ENCODE measurements around the gene LCE1F. TPM values are rescaled to one million over a fixed set of nuclear protein-coding genes. Genes with fewer than 3 reads are reported as not detected.

The LCE1F gene
- not detected for total RNA-seq
- total RNA-seq (2013), result not detected

GRCh38 chr1:152774875-152775274, at the start of gene LCE1F:
LCE1F (plus strand) TSS chr1:152775140; CDS start chr1:152776372, 1,232 bp downstream.
- peaks cover 0 to 2% of the 10 kb centered on the region in 2 donors for H3K9me3 Mint-ChIP-seq
- no peaks in the 10 kb centered on the region for H3K4me1 ChIP-seq (ENCODE audit: control insufficient read depth, insufficient read depth, low read length)
- intact Hi-C loops (cut with micrococcal nuclease), result no loop called here
- ATAC-seq (no peak), DNase-seq (no peak)
- H3K36me3 ChIP-seq (ENCODE audit: control insufficient read depth, insufficient read depth, low read length), result no peaks in the 10 kb centered on the region
- no peak within 1 kb of the TSS for H3K27ac ChIP-seq (ENCODE audit: low read length)
- no peak within 1 kb of the TSS for H3K4me3 ChIP-seq (ENCODE audit: low read length)
- WGBS (ENCODE audit: insufficient coverage), result 75% methylated on average over 6 of the region's 6 CpGs
- no peaks in the 10 kb centered on the region for H3K9me3 ChIP-seq (ENCODE audit: control insufficient read depth, insufficient read depth, low read length)
- no peaks in the 10 kb centered on the region for H3K27me3 ChIP-seq (ENCODE audit: control insufficient read depth, insufficient read depth, low read length)
- no peaks in the 10 kb centered on the region for H3K4me1 Mint-ChIP-seq
- H3K36me3 Mint-ChIP-seq, result no peaks in the 10 kb centered on the region
- TF ChIP-seq CTCF (IDR thresholded peaks at IDR 0.05), result no peak
- H3K27ac Mint-ChIP-seq, result no peak within 1 kb of the TSS
- peaks cover 20 to 53% of the 10 kb centered on the region in 2 donors for H3K27me3 Mint-ChIP-seq (ENCODE audit: low read depth in 2 of 2)
- H3K4me3 Mint-ChIP-seq, result no peak within 1 kb of the TSS

GRCh38 chr1:152725261-152725660, 49.7 kb upstream of the LCE1F start:
- intact Hi-C loops (cut with micrococcal nuclease), result no loop called here
- DNase-seq, result no peak
- Mint-ChIP-seq H3K4me3 (no peak overlapping the region), H3K27me3 (ENCODE audit: low read depth in 2 of 2) (peaks cover 0 to 14% of the 10 kb centered on the region in 2 donors), H3K27ac (no peak overlapping the region), H3K36me3 (no peaks in the 10 kb centered on the region), H3K4me1 (no peaks in the 10 kb centered on the region), H3K9me3 (no peaks in the 10 kb centered on the region)
- H3K27ac ChIP-seq (ENCODE audit: low read length), result no peak overlapping the region
- no peak overlapping the region for H3K4me3 ChIP-seq (ENCODE audit: low read length)
- H3K4me1 ChIP-seq (ENCODE audit: control insufficient read depth, insufficient read depth, low read length), result no peaks in the 10 kb centered on the region
- no peaks in the 10 kb centered on the region for H3K27me3 ChIP-seq (ENCODE audit: control insufficient read depth, insufficient read depth, low read length)
- no peak for ATAC-seq
- no peak for TF ChIP-seq CTCF (IDR thresholded peaks at IDR 0.05)
- no peaks in the 10 kb centered on the region for H3K36me3 ChIP-seq (ENCODE audit: control insufficient read depth, insufficient read depth, low read length)
- H3K9me3 ChIP-seq (ENCODE audit: control insufficient read depth, insufficient read depth, low read length), result no peaks in the 10 kb centered on the region

- DNase-seq (no peak), ATAC-seq (no peak)
- H3K4me1 Mint-ChIP-seq, result no peaks in the 10 kb centered on the region
- no peak for TF ChIP-seq CTCF (IDR thresholded peaks at IDR 0.05)
- no peaks in the 10 kb centered on the region for H3K36me3 ChIP-seq (ENCODE audit: control insufficient read depth, insufficient read depth, low read length)
- intact Hi-C loops (cut with micrococcal nuclease), result no loop called here
- WGBS (ENCODE audit: insufficient coverage), result no CpG with 5 or more reads among the region's 1 CpG
- no peaks in the 10 kb centered on the region for H3K27me3 ChIP-seq (ENCODE audit: control insufficient read depth, insufficient read depth, low read length)
- no peak overlapping the region for H3K4me3 ChIP-seq (ENCODE audit: low read length)
- peaks cover 7 to 12% of the 10 kb centered on the region in 2 donors for H3K27me3 Mint-ChIP-seq (ENCODE audit: low read depth in 2 of 2)
- no peaks in the 10 kb centered on the region for H3K4me1 ChIP-seq (ENCODE audit: control insufficient read depth, insufficient read depth, low read length)
- H3K27ac ChIP-seq (ENCODE audit: low read length), result no peak overlapping the region
- no peaks in the 10 kb centered on the region for H3K9me3 ChIP-seq (ENCODE audit: control insufficient read depth, insufficient read depth, low read length)
- H3K36me3 Mint-ChIP-seq, result no peaks in the 10 kb centered on the region
- no peak overlapping the region for H3K4me3 Mint-ChIP-seq
- H3K27ac Mint-ChIP-seq, result no peak overlapping the region
- H3K9me3 Mint-ChIP-seq, result no peaks in the 10 kb centered on the region
Measured at GRCh38 chr1:152728986-152729385, 46.0 kb upstream of the LCE1F start.

- Histone ChIP-seq H3K27me3 (ENCODE audit: control insufficient read depth, insufficient read depth, low read length) (no peaks in the 10 kb centered on the region), H3K9me3 (ENCODE audit: control insufficient read depth, insufficient read depth, low read length) (no peaks in the 10 kb centered on the region), H3K4me3 (ENCODE audit: low read length) (no peak overlapping the region), H3K27ac (ENCODE audit: low read length) (no peak overlapping the region), H3K36me3 (ENCODE audit: control insufficient read depth, insufficient read depth, low read length) (no peaks in the 10 kb centered on the region), H3K4me1 (ENCODE audit: control insufficient read depth, insufficient read depth, low read length) (no peaks in the 10 kb centered on the region)
- intact Hi-C loops (cut with micrococcal nuclease), result no loop called here
- Mint-ChIP-seq H3K27me3 (ENCODE audit: low read depth in 2 of 2) (peaks cover 24 to 48% of the 10 kb centered on the region in 2 donors), H3K27ac (no peak overlapping the region), H3K4me3 (no peak overlapping the region), H3K4me1 (no peaks in the 10 kb centered on the region), H3K9me3 (no peaks in the 10 kb centered on the region), H3K36me3 (no peaks in the 10 kb centered on the region)
- 27% methylated on average over 1 of the region's 1 CpG for WGBS (ENCODE audit: insufficient coverage)
- ATAC-seq, result no peak
- DNase-seq, result no peak
- no peak for TF ChIP-seq CTCF (IDR thresholded peaks at IDR 0.05)
Measured at GRCh38 chr1:152735648-152736047, 39.3 kb upstream of the LCE1F start.

Measured in natural killer cell (primary cell).